IMR-90 (cell line): ENCODE measurements around the gene ODAD3. TPM values are rescaled to one million over a fixed set of nuclear protein-coding genes. Genes with fewer than 3 reads are reported as not detected.

Source experiments
- ATAC-seq: fragments of 200-7000 bp; cut with Tn5 transposase; 2 replicates; pipeline ENCODE4 v1.9.1; 2020; ENCODE audit warnings: low read depth, mild to moderate bottlenecking, moderate library complexity
- BruUV-seq: library from RNA; stranded (reverse); fragments of 400-500 nt; replicated peaks from 2 replicates; lab custom pipeline; 2021; lab: Mats Ljungman, UMichigan
- CTCF ChIA-PET: fragments of 300-600 bp; formaldehyde crosslinking; extraction: SDS; loops from one replicate; lab custom pipeline; 2021; ENCODE audit warnings: antibody characterized with exemption; lab: Yijun Ruan, JAX
- POLR2A ChIA-PET: fragments of 300-600 bp; sonication (Branson Sonifier 250); formaldehyde crosslinking; loops from one replicate; lab custom pipeline; 2022; ENCODE audit warnings: antibody characterized with exemption; ENCODE audit not compliant: unreplicated experiment; lab: Charles Lee
- DNase-seq: peaks from one replicate; pipeline ENCODE4 v3.0.0; 2013
- H2AFZ ChIP-seq: replicated peaks from 2 replicates; pipeline ENCODE3; 2013; ENCODE audit warnings: low read length, mild to moderate bottlenecking; ENCODE audit not compliant: poor library complexity
- H2AK5ac ChIP-seq: 2 replicates; pipeline ENCODE4 v1.6.1; 2013; ENCODE audit warnings: low read depth, low read length, inconsistent platforms
- H2AK9ac ChIP-seq: replicated peaks from 2 replicates; pipeline ENCODE3; 2013; ENCODE audit warnings: mild to moderate bottlenecking, low read depth, low read length, moderate library complexity; ENCODE audit not compliant: poor library complexity
- H2BK120ac ChIP-seq: 2 replicates; pipeline ENCODE4 v1.6.1; 2013; ENCODE audit warnings: low read depth, low read length, inconsistent platforms
- H2BK15ac ChIP-seq: 3 replicates; pipeline ENCODE4 v1.6.1; 2013; ENCODE audit warnings: low read depth, low read length, inconsistent platforms
- H2BK20ac ChIP-seq: 2 replicates; pipeline ENCODE4 v1.6.1; 2013; ENCODE audit warnings: low read depth, mild to moderate bottlenecking, inconsistent platforms, low read length, moderate library complexity
- H2BK5ac ChIP-seq: 2 replicates; pipeline ENCODE4 v1.6.1; 2013; ENCODE audit warnings: mild to moderate bottlenecking, low read depth, low read length, inconsistent platforms; ENCODE audit not compliant: poor library complexity, severe bottlenecking
- H3K14ac ChIP-seq: replicated peaks from 2 replicates; pipeline ENCODE4 v1.6.1; 2013; ENCODE audit warnings: low read depth, low read length, inconsistent platforms
- H3K18ac ChIP-seq: 2 replicates; pipeline ENCODE4 v1.6.1; 2013; ENCODE audit warnings: low read depth, low read length, control low read depth
- H3K23ac ChIP-seq: 2 replicates; pipeline ENCODE4 v1.6.1; 2013; ENCODE audit warnings: low read depth, low read length, inconsistent platforms
- H3K27ac ChIP-seq: 2 replicates; pipeline ENCODE4 v1.5.1; 2013; ENCODE audit warnings: mild to moderate bottlenecking, control low read depth, low read length; ENCODE audit not compliant: insufficient read depth
- H3K27me3 ChIP-seq: 2 replicates; pipeline ENCODE4 v1.6.1; 2013; ENCODE audit warnings: low read length; ENCODE audit not compliant: control insufficient read depth, insufficient read depth
- H3K36me3 ChIP-seq: 2 replicates; pipeline ENCODE4 v1.6.1; 2013; ENCODE audit warnings: low read length, mixed read lengths; ENCODE audit not compliant: control insufficient read depth, insufficient read depth
- H3K4ac ChIP-seq: 2 replicates; pipeline ENCODE4 v1.6.1; 2013; ENCODE audit warnings: low read depth, low read length, inconsistent platforms
- H3K4me1 ChIP-seq: 2 replicates; pipeline ENCODE4 v1.6.1; 2013; ENCODE audit warnings: low read length, mixed read lengths; ENCODE audit not compliant: control insufficient read depth, insufficient read depth
- H3K4me2 ChIP-seq: 2 replicates; pipeline ENCODE4 v1.6.1; 2013; ENCODE audit warnings: low read depth, mild to moderate bottlenecking, control low read depth, low read length, moderate library complexity
- H3K4me3 ChIP-seq: 2 replicates; pipeline ENCODE4 v1.5.1; 2013; ENCODE audit warnings: low read depth, mild to moderate bottlenecking, control low read depth, low read length, moderate library complexity; ENCODE audit not compliant: insufficient read depth
- H3K56ac ChIP-seq: 2 replicates; pipeline ENCODE4 v1.6.1; 2013; ENCODE audit warnings: low read length, inconsistent platforms; ENCODE audit not compliant: insufficient read depth; ENCODE audit errors: extremely low read depth
- H3K79me1 ChIP-seq, 2 experiments: 2 replicates each; pipeline ENCODE4 v1.6.1; 2013; ENCODE audit warnings: low read length in 2 of 2, inconsistent platforms in 1 of 2, low read depth in 1 of 2
- H3K9ac ChIP-seq: 2 replicates; pipeline ENCODE4 v1.6.1; 2013; ENCODE audit warnings: low read depth, low read length, control low read depth
- H3K9me1 ChIP-seq: 2 replicates; pipeline ENCODE4 v1.6.1; 2013; ENCODE audit warnings: low read length, inconsistent platforms; ENCODE audit not compliant: insufficient read depth
- H3K9me3 ChIP-seq: 2 replicates; pipeline ENCODE4 v1.6.1; 2013; ENCODE audit warnings: low read length; ENCODE audit not compliant: control insufficient read depth, insufficient read depth
- H4K20me1 ChIP-seq: 2 replicates; pipeline ENCODE4 v1.6.1; 2013; ENCODE audit warnings: low read length, inconsistent platforms; ENCODE audit not compliant: insufficient read depth
- H4K5ac ChIP-seq: 2 replicates; pipeline ENCODE4 v1.6.1; 2013; ENCODE audit warnings: mild to moderate bottlenecking, low read depth, low read length, control low read depth
- H4K8ac ChIP-seq, 2 experiments: 2 replicates each; pipeline ENCODE4 v1.6.1; 2013; ENCODE audit warnings: low read depth in 2 of 2, low read length in 2 of 2, control low read depth in 1 of 2, inconsistent platforms in 1 of 2
- H4K91ac ChIP-seq: 2 replicates; pipeline ENCODE4 v1.6.1; 2013; ENCODE audit warnings: low read depth, low read length, inconsistent platforms; ENCODE audit not compliant: insufficient read depth
- BHLHE40 ChIP-seq: fragments of 150-350 bp; IDR thresholded peaks from 2 replicates; pipeline ENCODE4 v1.6.1; 2016; ENCODE audit warnings: mild to moderate bottlenecking, low read depth, low read length
- CTCF ChIP-seq: conservative IDR thresholded peaks from 2 replicates; pipeline ENCODE4 v1.5.1; 2012; ENCODE audit warnings: mild to moderate bottlenecking, low read depth, low read length, improper control_type of control experiment
- FOS ChIP-seq: fragments of 150-350 bp; IDR thresholded peaks from 2 replicates; pipeline ENCODE4 v1.6.1; 2016; ENCODE audit warnings: low read depth, low read length
- MAFK ChIP-seq: IDR thresholded peaks from 2 replicates; pipeline ENCODE4 v1.6.1; 2012; ENCODE audit warnings: low read depth, low read length, improper control_type of control experiment
- NFE2L2 ChIP-seq: fragments of 150-350 bp; IDR thresholded peaks from 2 replicates; pipeline ENCODE4 v1.6.1; 2016; ENCODE audit warnings: low read depth, mild to moderate bottlenecking, low read length
- SMC3 ChIP-seq: fragments of 150-350 bp; IDR thresholded peaks from 2 replicates; pipeline ENCODE4 v1.6.1; 2016; ENCODE audit warnings: low read depth, mild to moderate bottlenecking, antibody characterized with exemption, low read length, moderate library complexity
- WGBS, 2 experiments: methylation state at CpG; one replicate each; pipeline versions ENCODE4 v1.1.5 to v1.1.7; 2013; ENCODE audit warnings: missing lambda C conversion rate in 2 of 2; ENCODE audit not compliant: insufficient read length in 1 of 2; ENCODE audit errors: extremely low coverage in 2 of 2; 5-methylcytosine and 5-hydroxymethylcytosine counted together
- dilution Hi-C: fragments of 300-500 bp; cut with HindIII; formaldehyde crosslinking; loops from one replicate; pipeline ENCODE4 v1.14.3; 2018; ENCODE audit warnings: low sequenced_read_pairs; ENCODE audit not compliant: unreplicated experiment
- in situ Hi-C: fragments of 300-500 bp; cut with MboI; formaldehyde crosslinking; loops from 3 replicates; pipeline ENCODE4 v1.14.3; 2019; ENCODE audit warnings: low sequenced_read_pairs, inconsistent platforms, mixed read lengths
- intact Hi-C: fragments of 100-400 bp; cut with micrococcal nuclease; formaldehyde crosslinking; loops from 2 replicates; pipeline ENCODE4 v1.10.0; 2022
- polyA plus RNA-seq, 3 experiments: library from polyadenylated mRNA; depleted of rRNA; stranded (reverse); fragments of >200 nt; gene quantifications; 2 replicates each; pipeline ENCODE4 v1.2.3, GENCODE V29; 2012; ENCODE audit warnings: low replicate concordance in 1 of 3
- total RNA-seq: library from RNA; depleted of rRNA; stranded (reverse); fragments of >200 nt; gene quantifications from 2 replicates; pipeline ENCODE4 v1.2.3, GENCODE V29; 2012
- TF ChIP-seq, protein P1 (sequence below): fragments of 150-350 bp; IDR thresholded peaks from 2 replicates; pipeline ENCODE4 v1.6.1; 2017; ENCODE audit warnings: mild to moderate bottlenecking, antibody characterized with exemption, low read length, low read depth

ODAD3 gene
- total and polyA plus RNA-seq, 2 of the 4 experiments (the other 2 are of a cell fraction), result under 0.01 to 0.44 TPM

GRCh38 chr19:11448410-11448809 is 13.5 kb upstream of the ODAD3 start:
- Histone ChIP-seq H3K9ac (no peak overlapping the region), H3K14ac (no peak overlapping the region), H3K4me2 (no peak overlapping the region), H2AK5ac (no peak overlapping the region), H4K91ac (no peak overlapping the region), H3K79me1 (peaks cover 0 to 7% of the 10 kb centered on the region in 2 experiments; a peak in 1 of 4 replicates), H3K18ac (no peak overlapping the region), H2BK120ac (no peak overlapping the region), H4K20me1 (peaks cover 4% of the 10 kb centered on the region; the same call in 1 of the 2 replicates), H3K4ac (no peak overlapping the region), H4K8ac (no peak overlapping the region), H4K5ac (no peak overlapping the region), H3K9me3 (no peaks in the 10 kb centered on the region), H2AFZ (no peak overlapping the region), H3K36me3 (peaks cover 51% of the 10 kb centered on the region), H2BK20ac (no peak overlapping the region), H3K4me1 (no peaks in the 10 kb centered on the region; the same call in 1 of the 2 replicates), H3K9me1 (no peaks in the 10 kb centered on the region), H3K4me3 (no peak overlapping the region), H2BK5ac (no peak overlapping the region), H3K23ac (no peak overlapping the region), H3K27ac (no peak overlapping the region), H2AK9ac (no peak overlapping the region), H2BK15ac (no peak overlapping the region), H3K56ac (no peak overlapping the region), H3K27me3 (no peaks in the 10 kb centered on the region)
- dilution Hi-C loops, result no loop called here
- intact Hi-C loops, result no loop called here
- no peak for ATAC-seq
- WGBS, 2 experiments, result 90% methylated on average over 8 of the region's 13 CpGs; no CpG with 5 or more reads in 1 of the 2 experiments
- POLR2A ChIA-PET, result no interaction called here
- DNase-seq, result no peak
- BruUV-seq, result no TSS peak
- CTCF ChIA-PET, result no interaction called here
- TF ChIP-seq FOS (no peak), NFE2L2 (no peak), CTCF (no peak), SMC3 (no peak), MAFK (no peak), BHLHE40 (no peak)
- TF ChIP-seq, protein P1, sequence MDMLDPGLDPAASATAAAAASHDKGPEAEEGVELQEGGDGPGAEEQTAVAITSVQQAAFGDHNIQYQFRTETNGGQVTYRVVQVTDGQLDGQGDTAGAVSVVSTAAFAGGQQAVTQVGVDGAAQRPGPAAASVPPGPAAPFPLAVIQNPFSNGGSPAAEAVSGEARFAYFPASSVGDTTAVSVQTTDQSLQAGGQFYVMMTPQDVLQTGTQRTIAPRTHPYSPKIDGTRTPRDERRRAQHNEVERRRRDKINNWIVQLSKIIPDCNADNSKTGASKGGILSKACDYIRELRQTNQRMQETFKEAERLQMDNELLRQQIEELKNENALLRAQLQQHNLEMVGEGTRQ, result no peak
- in situ Hi-C loops, result no loop called here
